Measurements from ENCODE around the gene SMIM31.

Gene SMIM31

DNA sequence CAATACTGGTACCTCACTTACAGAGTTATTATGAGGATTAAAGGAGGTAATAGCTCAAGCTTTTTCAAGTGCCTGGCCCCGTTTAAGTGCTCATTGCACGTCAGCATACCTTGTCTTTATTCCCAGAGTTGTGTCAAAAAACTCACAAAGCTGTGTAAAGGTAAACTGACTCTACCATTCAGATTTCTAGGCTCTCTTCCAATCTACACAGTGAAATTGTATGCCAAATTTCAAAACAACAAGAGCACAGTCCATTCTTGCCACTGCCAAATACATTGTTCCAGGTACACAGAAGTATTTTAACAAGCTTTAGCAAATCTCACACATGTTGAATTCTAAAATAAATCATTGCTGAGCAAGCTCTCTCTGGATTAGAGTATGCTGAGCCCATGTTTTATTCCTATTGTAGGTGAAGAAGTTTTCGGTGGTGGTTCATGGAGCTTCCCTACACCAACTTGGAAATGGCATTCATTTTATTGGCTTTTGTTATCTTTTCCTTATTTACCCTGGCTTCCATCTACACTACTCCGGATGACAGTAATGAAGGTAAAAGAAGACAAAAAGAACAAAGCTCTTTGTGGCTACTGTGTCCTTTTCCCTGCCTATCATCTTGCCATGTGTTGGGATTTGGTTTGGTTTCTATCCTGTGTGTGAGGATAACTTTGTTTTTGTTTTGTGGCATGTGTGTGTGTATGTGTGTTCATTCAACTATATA, 16.2 kb downstream of the SMIM31 start:
- no peak overlapping the region for H3K4me3 Mint-ChIP-seq
- no peaks in the 10 kb centered on the region for H3K36me3 Mint-ChIP-seq
- H3K4me1 Mint-ChIP-seq: peaks cover 6% of the 10 kb centered on the region
- no peaks in the 10 kb centered on the region for H3K9me3 Mint-ChIP-seq
- peaks cover 28% of the 10 kb centered on the region for H3K27me3 Mint-ChIP-seq
- no peak overlapping the region for H3K27ac Mint-ChIP-seq
- no peak for ATAC-seq

DNA sequence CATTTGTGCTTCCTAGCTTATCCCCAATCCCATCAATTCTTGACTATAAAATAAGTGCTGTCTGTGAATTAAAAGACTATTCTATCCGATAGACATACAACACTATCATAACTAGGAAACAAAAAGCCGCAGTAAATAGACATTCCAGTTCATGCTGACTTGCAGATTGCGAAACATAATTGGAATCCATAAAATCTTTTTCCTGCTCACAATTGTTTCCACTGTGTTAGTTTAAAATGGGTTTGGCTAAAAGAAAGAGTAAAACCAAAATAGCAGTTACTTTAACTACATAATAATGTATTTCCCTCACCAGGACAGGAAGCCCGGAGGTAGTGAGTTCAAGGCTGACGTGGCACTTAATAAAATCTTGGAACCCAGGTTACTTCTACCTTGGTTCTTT, 17.2 kb downstream of the SMIM31 start:
- H3K36me3 Mint-ChIP-seq: no peaks in the 10 kb centered on the region
- H3K27ac Mint-ChIP-seq: no peak overlapping the region
- H3K27me3 Mint-ChIP-seq: peaks cover 19% of the 10 kb centered on the region
- ATAC-seq: no peak
- no peaks in the 10 kb centered on the region for H3K9me3 Mint-ChIP-seq
- H3K4me3 Mint-ChIP-seq: no peak overlapping the region
- H3K4me1 Mint-ChIP-seq: peaks cover 6% of the 10 kb centered on the region

DNA sequence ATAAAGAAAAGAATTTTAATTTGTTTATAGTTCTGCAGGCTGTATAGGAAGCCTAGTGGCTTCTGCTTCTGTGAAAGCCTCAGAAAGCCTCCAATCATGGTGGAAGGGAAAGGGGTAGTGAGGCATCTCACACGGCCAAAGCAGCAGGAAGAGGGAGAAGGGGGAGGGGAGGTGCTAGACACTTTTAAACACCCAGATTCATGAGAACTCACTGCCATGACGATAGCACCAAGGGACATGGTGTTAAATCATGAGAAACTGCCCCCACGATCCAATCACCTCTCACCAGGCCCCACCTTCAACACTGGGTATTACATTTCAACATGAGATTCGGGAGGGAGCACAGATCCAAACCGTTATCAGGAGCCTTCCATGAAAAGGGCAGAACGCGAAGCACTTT, 18.1 kb downstream of the SMIM31 start:
- Mint-ChIP-seq H3K27me3 (peaks cover 9% of the 10 kb centered on the region), H3K4me1 (peaks cover 6% of the 10 kb centered on the region), H3K4me3 (no peak overlapping the region), H3K36me3 (no peaks in the 10 kb centered on the region), H3K27ac (no peak overlapping the region), H3K9me3 (no peaks in the 10 kb centered on the region)
- ATAC-seq: no peak

DNA sequence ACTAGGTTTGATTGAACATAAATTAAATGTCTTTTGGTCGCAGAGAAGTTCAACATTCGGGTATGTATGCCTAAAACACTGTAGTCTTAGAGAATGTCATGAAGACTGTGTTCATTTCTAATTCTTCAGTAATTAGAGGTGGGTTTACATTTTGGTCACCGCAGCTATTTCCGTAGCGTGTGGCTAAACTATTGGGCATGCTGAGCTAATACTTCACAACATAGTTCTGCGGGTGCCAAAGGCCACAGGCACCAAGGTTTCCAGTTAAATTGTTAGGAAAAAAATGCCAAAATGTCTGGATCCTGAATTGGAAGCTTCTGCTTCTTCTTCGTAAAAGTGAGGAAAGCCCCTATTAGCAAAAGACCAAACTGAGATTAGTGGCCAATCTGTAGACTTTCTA, 25.1 kb downstream of the SMIM31 start:
- no peak overlapping the region for H3K4me3 Mint-ChIP-seq
- ATAC-seq: no peak
- H3K9me3 Mint-ChIP-seq: no peaks in the 10 kb centered on the region
- no peak overlapping the region for H3K27ac Mint-ChIP-seq
- H3K27me3 Mint-ChIP-seq: no peaks in the 10 kb centered on the region
- H3K36me3 Mint-ChIP-seq: no peaks in the 10 kb centered on the region
- H3K4me1 Mint-ChIP-seq: no peaks in the 10 kb centered on the region

DNA sequence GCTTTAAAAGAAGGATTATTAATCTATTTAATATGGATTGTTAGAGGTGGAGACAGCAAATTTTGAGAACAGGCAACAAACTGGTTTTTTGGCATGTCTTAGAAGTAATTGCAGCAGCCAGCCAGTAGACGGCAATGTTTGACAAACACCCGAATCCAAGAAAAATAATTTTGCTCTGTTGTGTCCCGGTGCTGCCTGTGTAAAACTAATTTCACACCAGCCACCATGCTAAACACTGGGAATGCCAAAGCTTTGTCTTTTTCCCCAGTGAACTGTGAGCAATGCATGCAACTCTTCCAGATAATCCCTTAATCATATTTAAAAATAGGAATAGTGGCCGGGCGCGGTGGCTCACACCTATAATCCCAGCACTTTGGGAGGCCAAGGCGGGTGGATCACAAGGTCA, 25.9 kb downstream of the SMIM31 start:
- Mint-ChIP-seq H3K4me3 (no peak overlapping the region), H3K27me3 (no peaks in the 10 kb centered on the region), H3K27ac (no peak overlapping the region), H3K36me3 (no peaks in the 10 kb centered on the region), H3K4me1 (no peaks in the 10 kb centered on the region), H3K9me3 (no peaks in the 10 kb centered on the region)
- no peak for ATAC-seq

DNA sequence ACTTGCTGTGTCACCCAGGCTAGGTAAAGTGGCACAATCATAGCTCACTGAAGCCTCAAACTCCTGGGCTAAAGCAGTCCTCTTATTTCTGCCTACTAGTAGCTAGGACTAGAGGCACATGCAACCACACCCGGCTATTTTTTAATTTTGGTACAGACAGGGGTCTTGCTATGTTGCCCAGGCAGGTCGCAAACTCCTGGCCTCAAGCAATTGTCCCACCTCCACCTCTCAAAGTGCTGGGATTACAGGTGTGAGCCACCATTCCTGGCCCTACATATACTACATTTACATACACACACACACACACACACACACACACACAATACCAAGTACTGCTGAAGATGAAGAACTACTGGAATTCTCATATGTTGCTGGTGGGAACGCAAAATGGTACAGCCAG, 26.9 kb downstream of the SMIM31 start:
- no peak for ATAC-seq
- Mint-ChIP-seq H3K9me3 (no peaks in the 10 kb centered on the region), H3K4me3 (no peak overlapping the region), H3K36me3 (no peaks in the 10 kb centered on the region), H3K27me3 (no peaks in the 10 kb centered on the region), H3K27ac (no peak overlapping the region), H3K4me1 (no peaks in the 10 kb centered on the region)

DNA sequence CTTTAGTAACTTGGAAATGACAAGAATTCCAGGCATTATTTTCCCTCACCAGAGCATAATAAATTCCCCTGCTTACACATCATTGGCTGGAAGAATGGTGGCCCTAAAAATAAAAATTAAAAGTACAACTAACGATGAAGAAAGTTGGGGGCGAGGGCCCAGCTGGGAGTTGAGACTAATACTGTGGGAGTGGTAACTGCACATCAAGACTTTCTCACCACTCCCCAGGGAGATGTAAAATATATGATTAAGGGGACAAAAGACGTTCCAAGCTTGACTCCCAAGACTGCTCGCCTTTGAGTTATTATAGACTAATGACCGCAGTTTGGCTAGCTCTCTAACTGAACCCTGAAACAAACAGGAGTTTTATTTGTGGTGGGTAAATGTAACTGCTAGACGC, 30.0 kb downstream of the SMIM31 start:
- H3K27ac Mint-ChIP-seq: no peak overlapping the region
- no peaks in the 10 kb centered on the region for H3K4me1 Mint-ChIP-seq
- no peaks in the 10 kb centered on the region for H3K36me3 Mint-ChIP-seq
- no peaks in the 10 kb centered on the region for H3K27me3 Mint-ChIP-seq
- no peak overlapping the region for H3K4me3 Mint-ChIP-seq
- H3K9me3 Mint-ChIP-seq: no peaks in the 10 kb centered on the region
- no peak for ATAC-seq

DNA sequence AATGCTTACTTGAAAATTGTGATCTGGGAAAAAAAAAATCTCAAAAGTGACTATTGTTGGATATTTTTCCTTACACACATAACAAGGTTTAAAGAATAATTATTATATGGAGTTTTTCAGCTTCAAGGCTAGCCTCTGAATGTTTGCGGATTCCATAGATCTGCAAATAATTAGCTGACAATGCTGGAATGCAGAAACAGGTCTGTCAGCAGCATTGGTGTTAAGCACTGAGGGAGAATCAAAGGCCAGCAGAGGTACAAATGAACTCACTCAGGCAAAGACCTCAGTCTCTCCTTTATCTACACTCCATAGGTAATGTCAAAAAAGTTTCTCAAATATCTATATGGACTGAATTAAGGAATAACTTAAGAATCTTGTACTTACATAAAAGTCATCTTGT, 35.1 kb downstream of the SMIM31 start:
- Mint-ChIP-seq H3K9me3 (no peaks in the 10 kb centered on the region), H3K27ac (no peak overlapping the region), H3K27me3 (no peaks in the 10 kb centered on the region), H3K4me3 (no peak overlapping the region), H3K36me3 (no peaks in the 10 kb centered on the region), H3K4me1 (no peaks in the 10 kb centered on the region)
- no peak for ATAC-seq

DNA sequence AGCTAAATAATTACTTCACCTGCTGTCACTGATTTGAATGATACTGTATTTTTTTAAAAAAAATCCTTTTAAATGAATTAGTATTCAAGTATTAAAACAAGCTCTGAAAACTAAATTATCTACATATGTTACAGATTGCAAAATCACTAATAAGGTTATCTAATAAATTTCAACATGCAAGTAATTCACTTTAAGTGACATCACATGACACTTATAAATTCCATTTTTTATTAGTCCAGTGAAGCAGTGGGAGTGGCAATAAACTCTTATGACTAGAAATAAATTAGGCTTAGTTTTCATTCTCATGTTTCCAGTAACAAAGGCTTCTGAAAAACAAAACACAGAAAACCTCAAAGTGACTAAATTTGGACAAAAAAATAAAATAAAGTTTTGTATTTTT, 36.3 kb downstream of the SMIM31 start:
- H3K4me3 Mint-ChIP-seq: no peak overlapping the region
- no peak overlapping the region for H3K27ac Mint-ChIP-seq
- H3K4me1 Mint-ChIP-seq: no peaks in the 10 kb centered on the region
- no peak for ATAC-seq
- no peaks in the 10 kb centered on the region for H3K27me3 Mint-ChIP-seq
- H3K9me3 Mint-ChIP-seq: no peaks in the 10 kb centered on the region
- no peaks in the 10 kb centered on the region for H3K36me3 Mint-ChIP-seq

DNA sequence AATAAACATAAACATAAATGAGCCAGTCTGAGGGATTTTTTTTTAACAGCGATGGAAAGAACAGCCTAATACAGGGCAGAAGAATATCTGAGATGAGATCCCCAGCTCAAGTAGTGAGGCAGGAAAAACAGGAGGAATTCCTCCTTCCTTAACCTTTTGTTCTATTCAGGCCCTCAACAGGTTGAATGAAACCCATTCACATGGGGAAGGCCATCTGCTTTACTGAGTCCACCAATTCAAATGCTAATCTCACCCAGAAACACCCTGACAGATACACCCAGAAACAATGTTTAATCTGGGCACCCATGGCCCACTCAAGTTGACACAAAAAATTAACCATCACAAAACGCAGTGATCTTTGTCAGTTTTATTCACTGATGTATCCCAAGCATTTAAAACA, 45.5 kb downstream of the SMIM31 start:
- H3K4me1 Mint-ChIP-seq: no peaks in the 10 kb centered on the region
- no peaks in the 10 kb centered on the region for H3K36me3 Mint-ChIP-seq
- H3K27me3 Mint-ChIP-seq: no peaks in the 10 kb centered on the region
- H3K9me3 Mint-ChIP-seq: no peaks in the 10 kb centered on the region
- no peak for ATAC-seq
- H3K4me3 Mint-ChIP-seq: no peak overlapping the region
- H3K27ac Mint-ChIP-seq: no peak overlapping the region

DNA sequence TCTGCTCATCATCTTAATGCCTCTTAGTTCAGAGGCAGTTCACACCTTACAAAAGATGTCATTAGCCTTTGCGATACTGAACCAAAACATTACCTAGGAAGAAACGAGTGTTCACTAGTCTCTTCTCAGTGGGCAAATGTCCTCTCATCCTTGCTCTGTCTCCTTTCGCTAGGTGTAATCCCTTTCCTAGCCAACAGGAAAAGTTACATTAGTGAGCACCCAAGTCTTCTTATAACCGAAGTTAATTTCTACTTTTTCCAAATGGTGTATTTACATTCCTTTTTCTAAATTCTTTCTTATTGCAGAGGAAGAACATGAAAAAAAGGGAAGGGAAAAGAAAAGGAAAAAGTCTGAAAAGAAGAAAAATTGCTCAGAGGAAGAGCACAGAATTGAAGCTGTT, 46.9 kb downstream of the SMIM31 start:
- Mint-ChIP-seq H3K4me3 (no peak overlapping the region), H3K4me1 (no peaks in the 10 kb centered on the region), H3K27me3 (no peaks in the 10 kb centered on the region), H3K27ac (no peak overlapping the region), H3K36me3 (no peaks in the 10 kb centered on the region), H3K9me3 (no peaks in the 10 kb centered on the region)
- ATAC-seq: no peak

DNA sequence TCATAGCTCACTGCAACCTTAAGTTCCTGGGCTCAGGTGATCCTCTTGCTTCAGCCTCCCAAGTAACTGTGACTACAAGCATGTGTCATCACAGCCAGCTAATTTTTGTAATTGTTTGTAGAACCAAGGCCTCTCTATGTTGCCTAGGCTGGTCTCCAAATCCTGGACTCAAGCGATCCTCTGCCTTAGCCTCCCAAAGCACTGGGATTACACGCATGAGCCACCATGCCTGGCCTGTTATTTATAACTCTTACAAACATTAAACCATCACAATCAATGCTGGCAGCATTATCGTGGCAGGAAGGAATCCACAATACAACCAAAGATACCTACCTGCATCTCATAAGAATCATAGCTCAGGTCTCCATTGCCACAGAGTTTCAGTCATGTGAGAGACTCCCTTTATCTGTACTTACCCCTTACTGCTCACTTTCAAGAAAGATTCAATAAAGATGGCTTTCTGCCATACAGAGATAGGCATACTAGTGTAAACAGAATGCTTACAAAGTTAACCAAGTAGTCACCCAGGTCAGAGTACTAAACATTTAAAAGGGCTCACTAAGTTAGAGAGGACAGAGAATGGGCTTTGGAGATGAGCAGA, 48.5 kb downstream of the SMIM31 start:
- no peaks in the 10 kb centered on the region for H3K4me1 Mint-ChIP-seq
- no peak overlapping the region for H3K27ac Mint-ChIP-seq
- ATAC-seq: no peak
- no peaks in the 10 kb centered on the region for H3K36me3 Mint-ChIP-seq
- no peaks in the 10 kb centered on the region for H3K27me3 Mint-ChIP-seq
- H3K9me3 Mint-ChIP-seq: no peaks in the 10 kb centered on the region
- no peak overlapping the region for H3K4me3 Mint-ChIP-seq

DNA sequence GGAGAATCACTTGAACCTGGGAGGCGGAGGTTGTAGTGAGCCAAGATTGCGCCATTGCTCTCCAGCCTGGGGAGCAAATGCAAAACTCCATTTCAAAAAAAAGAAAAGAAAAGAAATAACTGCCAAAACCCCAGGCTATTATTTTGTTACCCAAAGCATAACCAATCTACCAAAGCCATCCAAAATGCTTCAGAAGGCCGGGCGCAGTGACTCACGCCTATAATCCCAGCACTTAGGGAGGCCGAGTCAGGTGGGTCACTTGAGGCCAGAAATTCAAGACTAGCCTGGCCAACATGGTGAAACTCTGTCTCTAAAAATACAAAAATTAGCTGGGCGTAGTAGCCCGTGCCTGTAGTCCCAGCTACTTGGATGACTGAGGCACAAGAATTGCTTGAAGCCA, 49.8 kb downstream of the SMIM31 start:
- Mint-ChIP-seq H3K4me1 (no peaks in the 10 kb centered on the region), H3K27ac (no peak overlapping the region), H3K4me3 (no peak overlapping the region), H3K27me3 (no peaks in the 10 kb centered on the region), H3K9me3 (no peaks in the 10 kb centered on the region), H3K36me3 (no peaks in the 10 kb centered on the region)
- no peak for ATAC-seq

DNA sequence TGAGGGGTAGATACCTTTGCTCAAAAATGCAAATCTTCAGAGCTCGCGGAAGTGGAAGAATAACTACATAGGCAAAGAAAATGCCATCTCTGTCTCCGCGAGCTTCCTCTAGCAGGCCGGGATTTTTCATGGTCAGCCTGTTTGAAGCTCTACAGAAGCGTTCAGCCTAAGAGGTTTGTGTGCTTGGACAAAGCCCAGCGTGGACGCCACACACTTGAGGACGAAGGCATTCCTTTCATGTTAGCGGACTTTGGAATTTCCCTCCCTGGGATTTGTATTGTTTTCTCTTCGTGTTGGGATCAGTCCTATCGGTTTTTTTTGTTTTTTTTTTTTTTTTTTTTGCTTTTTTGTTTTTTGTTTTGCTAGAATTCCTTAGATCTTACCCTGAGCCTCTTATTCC, 53.7 kb downstream of the SMIM31 start:
- Mint-ChIP-seq H3K36me3 (no peaks in the 10 kb centered on the region), H3K4me1 (no peaks in the 10 kb centered on the region), H3K27ac (no peak overlapping the region), H3K9me3 (no peaks in the 10 kb centered on the region), H3K4me3 (no peak overlapping the region), H3K27me3 (no peaks in the 10 kb centered on the region)
- no peak for ATAC-seq

DNA sequence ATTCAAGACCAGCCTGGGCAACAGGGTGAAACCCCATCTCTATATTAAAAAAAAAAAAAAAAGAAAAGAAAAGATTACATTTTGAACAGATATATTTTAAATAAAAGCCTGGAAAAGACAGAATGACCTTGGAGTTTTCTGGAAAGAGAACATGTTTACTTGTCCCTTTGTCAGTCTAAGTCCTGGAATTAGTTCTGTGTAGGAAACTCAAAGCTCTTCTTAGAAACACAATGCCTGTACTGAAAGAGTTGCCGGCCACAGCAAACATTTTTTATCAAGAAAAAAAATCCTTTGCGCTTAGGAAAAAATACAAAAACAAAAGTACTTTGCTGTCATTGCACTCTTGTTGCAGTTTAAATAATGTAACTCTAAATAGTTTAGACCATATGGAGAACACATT, 59.6 kb downstream of the SMIM31 start:
- Mint-ChIP-seq H3K4me3 (no peak overlapping the region), H3K36me3 (no peaks in the 10 kb centered on the region), H3K27me3 (no peaks in the 10 kb centered on the region), H3K27ac (no peak overlapping the region), H3K4me1 (no peaks in the 10 kb centered on the region), H3K9me3 (no peaks in the 10 kb centered on the region)
- ATAC-seq: no peak

DNA sequence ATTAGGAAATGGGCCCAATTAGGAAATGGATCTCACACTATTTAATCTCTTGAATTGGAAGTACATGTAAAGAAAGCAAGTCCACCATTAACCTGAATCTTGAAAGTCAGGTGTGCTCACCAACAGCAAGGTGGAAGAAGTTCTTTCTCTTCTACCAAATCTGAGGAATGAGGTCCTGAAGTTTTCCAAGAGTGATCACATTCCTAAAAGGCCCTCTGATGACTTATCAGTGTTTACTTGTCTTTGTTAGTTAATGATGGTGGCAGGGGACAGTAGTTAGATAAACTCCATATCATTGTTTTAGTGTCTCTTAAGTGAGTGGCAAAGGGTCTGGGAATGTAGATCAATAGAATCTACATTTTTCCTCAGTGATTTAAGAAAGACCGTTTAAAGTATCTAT, 61.8 kb downstream of the SMIM31 start:
- Mint-ChIP-seq H3K9me3 (no peaks in the 10 kb centered on the region), H3K36me3 (no peaks in the 10 kb centered on the region), H3K4me1 (no peaks in the 10 kb centered on the region), H3K4me3 (no peak overlapping the region), H3K27me3 (no peaks in the 10 kb centered on the region), H3K27ac (no peak overlapping the region)
- ATAC-seq: no peak

Data from stimulated activated memory B cell treated with anti-CD40 and anti-IgM and Interleukin-4, amounts not matched to agents 10 μg/mL and 1 μg/mL and 100 μg/mL, for 72 hours (primary cell).